Esophagus squamous epithelium (tissue), 4 donors: Measurements from ENCODE around the gene CAVIN2.

Experiments
- CTCF ChIP-seq, 6 experiments: fragments of 450-650 bp in 4 of 6; fragments of 200-600 bp in 2 of 6; sonication (generic) in 2 of 6; IDR thresholded peaks; one replicate each; pipeline ENCODE4 v1.5.1; 2016 to 2019; ENCODE audit warnings: antibody characterized with exemption in 6 of 6, mild to moderate bottlenecking in 4 of 6, moderate library complexity in 4 of 6
- POLR2A ChIP-seq, 4 donors: fragments of 450-650 bp; IDR thresholded peaks; one replicate each; pipeline ENCODE4 v1.6.1; 2017; ENCODE audit warnings: antibody characterized with exemption in 4 of 4, mild to moderate bottlenecking in 4 of 4, moderate library complexity in 3 of 4

DNA sequence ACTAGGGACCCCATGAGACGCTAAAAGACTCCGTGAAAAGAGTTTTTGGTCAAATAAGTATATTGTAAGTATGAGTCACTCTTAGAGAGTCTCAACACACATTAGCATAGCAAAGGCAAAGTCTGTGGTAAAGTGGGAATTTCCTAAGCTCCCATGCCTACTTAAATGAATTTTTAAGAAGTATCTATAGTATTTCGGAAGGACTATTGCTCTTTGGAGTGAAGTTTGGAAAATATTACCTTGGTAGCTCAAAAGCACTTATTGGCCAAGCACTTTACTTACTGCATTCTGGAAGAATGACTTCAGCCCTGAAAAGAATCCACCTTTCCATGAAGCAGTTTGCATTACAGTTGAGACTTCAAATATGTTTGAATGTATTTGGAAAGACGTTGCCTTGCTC lies 57.1 kb downstream of the CAVIN2 start:
- TF ChIP-seq CTCF (IDR thresholded peaks at IDR 0.05) = no peak
- no peak for TF ChIP-seq POLR2A (IDR thresholded peaks at IDR 0.05)
